HFF-Myc (cell line): ENCODE results near the gene CARM1.
A peak's percentile ranks its signal among the peaks of the same experiment; 100 is the strongest.

ENCODE experiments used
- DNase-seq: peaks from one replicate; pipeline ENCODE4 v3.0.0-alpha.2; 2011; ENCODE audit warnings: low read depth; ENCODE audit errors: extremely low read depth
- H3K4me3 ChIP-seq: replicated peaks from 2 replicates; pipeline ENCODE4 v1.5.1; 2011; ENCODE audit warnings: low read depth, mild to moderate bottlenecking, control low read depth, low read length
- CTCF ChIP-seq: IDR thresholded peaks from 2 replicates; pipeline ENCODE4 v1.5.1; 2012; ENCODE audit warnings: mild to moderate bottlenecking, low read depth, low read length, control low read depth; ENCODE audit errors: missing control alignments

CARM1 gene

GRCh38 chr19:10870955-10871603 is at the start of gene CARM1:
Gene CARM1 (plus strand): TSS chr19:10871553. CDS start chr19:10871703, 150 bp downstream.
- TF ChIP-seq CTCF, result peak; percentile 40
- DNase-seq, result peak; percentile 81
- peak within 1 kb of the TSS; percentile 71 for H3K4me3 ChIP-seq

GRCh38 chr19:10823690-10824089 is 47.7 kb upstream of the CARM1 start:
- H3K4me3 ChIP-seq, result no peak overlapping the region
- DNase-seq, result no peak
- no peak for TF ChIP-seq CTCF

GRCh38 chr19:10826231-10826630 is 45.1 kb upstream of the CARM1 start:
- H3K4me3 ChIP-seq, result no peak overlapping the region
- no peak for DNase-seq
- no peak for TF ChIP-seq CTCF

GRCh38 chr19:10826846-10827245 is 44.5 kb upstream of the CARM1 start:
- TF ChIP-seq CTCF, result no peak

GRCh38 chr19:10828981-10829821 is 42.2 kb upstream of the CARM1 start:
- no peak overlapping the region for H3K4me3 ChIP-seq
- TF ChIP-seq CTCF, result peak; percentile 16
- DNase-seq, result no peak

More at GRCh38 chr19:10826846-10827245, 44.5 kb upstream of the CARM1 start:
- no peak overlapping the region for H3K4me3 ChIP-seq
- DNase-seq, result no peak

GRCh38 chr19:10829967-10830366 is 41.4 kb upstream of the CARM1 start:
- no peak for DNase-seq
- no peak for TF ChIP-seq CTCF
- no peak overlapping the region for H3K4me3 ChIP-seq
